Raji (cell line): Measurements from ENCODE around the gene FOXO6.

Experiments used
- POLR2A ChIP-seq: IDR thresholded peaks from 2 replicates; pipeline ENCODE4 v1.6.1; 2011; ENCODE audit warnings: low read depth, low read length, control low read depth; ENCODE audit not compliant: insufficient read depth

FOXO6 gene

DNA sequence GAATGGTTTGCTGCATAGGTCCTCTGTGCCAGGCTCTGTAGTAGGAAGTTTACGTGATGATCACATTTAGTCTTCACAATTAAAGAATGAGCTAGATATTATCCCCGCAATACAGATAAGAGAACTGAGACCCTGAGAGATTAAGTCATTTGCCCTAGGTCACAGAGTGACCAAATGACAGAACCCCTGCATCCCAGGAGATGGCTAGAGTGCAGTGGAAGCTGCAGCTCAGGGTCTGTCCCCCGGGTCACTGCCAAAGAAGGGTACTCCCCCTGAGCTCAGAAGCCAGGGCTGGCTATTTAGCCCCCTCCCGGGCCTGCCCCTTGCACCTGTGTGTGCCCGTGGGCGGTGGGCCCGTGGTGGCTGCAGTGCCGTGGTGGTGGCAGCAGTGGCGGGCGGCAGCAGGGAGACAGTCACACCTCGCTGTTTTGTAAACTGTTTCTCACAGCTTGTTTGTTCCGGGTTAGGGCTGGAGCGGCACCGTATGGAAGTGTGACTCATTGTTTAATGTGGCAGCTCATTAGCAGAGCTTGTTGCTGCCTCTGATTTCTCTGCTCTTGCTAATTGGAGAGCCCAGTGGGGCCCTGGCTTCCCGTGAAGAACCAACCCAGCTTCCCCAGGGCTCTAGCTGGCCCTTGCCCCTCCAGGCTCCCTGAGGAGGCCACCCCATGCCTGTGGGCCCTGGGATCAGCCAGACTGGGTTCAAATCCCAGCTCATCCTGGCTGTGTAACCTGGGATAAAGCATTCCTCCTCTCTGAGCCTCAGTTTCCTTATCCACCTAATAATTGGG is 19.3 kb upstream of the FOXO6 start:
- TF ChIP-seq POLR2A, result no peak

- TF ChIP-seq POLR2A, result no peak
These were observed 18.4 kb upstream of the FOXO6 start for GRCh38 chr1:41342774-41343355.

- TF ChIP-seq POLR2A, result no peak
These were observed 17.2 kb upstream of the FOXO6 start for GRCh38 chr1:41343790-41344699.

DNA sequence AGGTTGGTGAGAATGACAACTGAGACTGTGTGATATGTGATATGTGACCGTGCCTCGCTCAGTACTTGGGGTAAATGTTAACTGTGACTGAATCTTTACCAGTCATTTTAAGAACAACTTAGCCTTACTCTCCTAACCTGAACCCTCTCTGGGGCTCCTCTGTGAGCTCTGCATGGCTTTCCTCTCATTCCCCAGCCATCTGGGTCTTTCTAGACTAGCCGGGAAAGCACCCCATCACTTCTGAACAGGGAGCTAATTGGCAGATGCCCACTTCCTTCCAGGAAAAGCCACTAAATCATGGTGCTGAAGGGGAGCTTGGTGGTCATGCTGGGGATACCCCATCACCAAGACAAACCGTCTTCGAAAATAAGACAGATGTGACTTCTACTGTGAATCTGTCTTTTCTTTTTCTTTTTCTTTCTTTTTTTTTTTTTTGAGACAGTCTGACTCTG is 16.5 kb upstream of the FOXO6 start:
- no peak for TF ChIP-seq POLR2A

- TF ChIP-seq POLR2A, result no peak
These were observed 15.7 kb upstream of the FOXO6 start for GRCh38 chr1:41345434-41346075.

DNA sequence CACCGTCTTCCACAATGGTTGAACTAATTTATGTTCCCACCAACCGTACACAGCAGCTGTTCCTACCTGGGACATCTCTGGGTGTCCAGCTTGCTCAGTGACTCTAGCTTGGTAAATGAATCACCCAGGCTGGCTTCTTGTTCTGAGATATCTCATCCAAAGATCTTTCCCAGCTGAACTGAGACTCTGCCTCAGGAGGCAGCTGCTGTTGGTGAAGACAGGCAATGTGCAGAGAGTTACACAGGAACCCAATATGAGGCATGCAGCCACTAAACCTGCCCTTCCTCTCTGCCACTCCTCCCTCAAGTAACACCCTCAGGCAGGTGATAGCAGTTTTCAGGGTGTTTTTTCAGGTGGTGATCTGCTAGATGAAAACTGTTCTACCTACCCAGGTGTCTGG is 14.0 kb upstream of the FOXO6 start:
- no peak for TF ChIP-seq POLR2A

DNA sequence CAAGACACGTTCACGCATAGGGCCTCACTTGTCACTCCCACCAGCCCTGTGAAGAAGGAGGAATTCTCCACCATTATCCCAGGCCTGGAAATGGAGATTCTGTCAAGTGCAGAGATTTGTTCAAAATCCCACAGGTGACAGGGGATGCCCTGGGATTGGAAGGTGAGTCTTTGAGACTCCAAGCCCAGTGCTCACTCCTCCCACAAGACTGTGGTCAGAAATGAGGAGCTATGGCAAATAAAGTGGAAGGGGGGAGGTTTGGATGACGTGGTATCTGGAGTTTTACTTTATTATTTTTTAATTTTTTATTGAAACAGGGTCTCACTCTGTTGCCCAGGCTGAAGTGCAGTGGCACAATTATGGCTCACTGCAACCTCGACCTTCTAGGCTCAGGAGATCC is 12.8 kb upstream of the FOXO6 start:
- no peak for TF ChIP-seq POLR2A

- no peak for TF ChIP-seq POLR2A
These were observed 11.7 kb upstream of the FOXO6 start for GRCh38 chr1:41349361-41350054.

GRCh38 chr1:41350055-41350378 is 11.2 kb upstream of the FOXO6 start:
- no peak for TF ChIP-seq POLR2A

DNA sequence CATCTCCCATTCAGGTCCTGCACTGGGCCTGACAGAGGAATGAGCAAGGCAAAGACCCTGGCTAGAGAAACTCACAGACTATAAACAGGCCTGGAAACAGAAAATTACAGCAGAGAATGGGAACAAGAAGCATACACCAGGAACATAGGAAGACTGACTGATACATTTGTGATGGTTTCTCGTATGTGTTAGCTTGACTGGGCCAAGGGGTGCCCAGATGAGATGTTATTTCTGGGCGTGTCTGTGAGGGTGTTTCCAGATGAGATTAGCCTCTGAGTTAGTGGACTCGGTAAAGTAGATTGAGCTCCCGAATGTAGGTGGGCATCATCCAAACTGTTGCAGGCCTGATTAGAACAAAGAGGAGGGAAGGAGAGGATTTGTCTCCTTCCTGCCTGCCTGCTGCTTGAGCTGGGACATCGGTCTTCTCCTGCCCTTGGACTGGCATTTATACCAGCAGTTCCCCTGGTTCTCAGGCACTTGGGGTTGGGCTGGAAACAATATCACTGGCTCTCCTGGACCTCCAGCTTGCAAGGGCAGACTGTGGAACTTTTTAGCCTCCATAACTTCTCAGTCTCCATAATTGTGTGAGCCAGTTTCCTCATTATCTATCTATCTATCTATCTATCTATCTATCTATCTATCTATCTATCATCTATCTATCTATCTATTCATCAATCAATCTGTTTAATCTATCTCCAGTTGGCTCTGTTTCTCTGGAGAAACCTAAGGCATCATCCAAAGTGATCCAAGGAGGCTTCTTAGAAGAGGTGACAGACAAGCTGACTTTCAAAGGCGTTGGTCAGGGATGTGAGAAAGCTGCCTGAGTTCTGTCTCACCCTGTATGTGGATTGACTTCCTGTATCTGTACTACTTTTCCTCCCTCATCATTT is 9.7 kb upstream of the FOXO6 start:
- TF ChIP-seq POLR2A, result no peak

DNA sequence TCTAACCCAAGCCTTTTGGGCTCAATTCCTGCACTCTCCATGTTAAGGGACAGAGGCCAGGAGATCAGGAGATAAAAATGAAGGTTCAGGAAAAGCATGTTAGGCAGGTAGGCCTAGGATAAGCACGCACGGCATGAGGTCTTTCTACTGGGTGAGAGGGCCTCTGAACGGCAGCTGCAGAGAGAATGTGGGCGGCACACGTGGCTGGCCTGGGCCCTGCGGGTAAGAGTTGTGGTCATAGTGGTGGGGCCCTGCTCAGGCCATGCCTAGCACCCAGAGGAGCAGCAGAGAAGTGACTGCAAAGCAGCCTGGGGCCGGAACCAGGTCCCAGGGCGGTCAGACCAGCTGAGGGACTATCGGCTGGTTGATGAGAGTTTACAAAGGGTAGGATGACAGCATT is 7.5 kb upstream of the FOXO6 start:
- TF ChIP-seq POLR2A, result no peak

GRCh38 chr1:41354956-41355355 is 6.3 kb upstream of the FOXO6 start:
- TF ChIP-seq POLR2A, result no peak

DNA sequence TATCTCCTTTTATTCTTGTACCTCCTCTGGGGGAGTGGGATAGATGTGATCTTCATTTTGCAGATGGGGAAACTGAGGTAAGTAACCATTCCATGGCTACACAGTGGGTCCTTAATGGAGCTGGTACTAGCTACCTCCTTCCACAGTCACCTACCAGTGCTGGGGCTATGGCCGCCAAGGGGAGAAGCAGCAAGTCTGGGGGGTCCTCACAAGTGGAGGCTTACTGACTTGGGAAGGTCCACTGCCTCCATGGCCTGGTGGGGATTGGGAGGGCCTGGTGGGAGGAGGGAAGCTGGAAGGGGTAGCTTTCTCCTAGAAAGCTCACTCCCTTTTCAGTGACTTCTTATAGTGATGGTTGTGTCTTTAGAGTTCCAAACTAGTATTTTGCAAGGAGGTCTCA is 5.9 kb upstream of the FOXO6 start:
- no peak for TF ChIP-seq POLR2A

DNA sequence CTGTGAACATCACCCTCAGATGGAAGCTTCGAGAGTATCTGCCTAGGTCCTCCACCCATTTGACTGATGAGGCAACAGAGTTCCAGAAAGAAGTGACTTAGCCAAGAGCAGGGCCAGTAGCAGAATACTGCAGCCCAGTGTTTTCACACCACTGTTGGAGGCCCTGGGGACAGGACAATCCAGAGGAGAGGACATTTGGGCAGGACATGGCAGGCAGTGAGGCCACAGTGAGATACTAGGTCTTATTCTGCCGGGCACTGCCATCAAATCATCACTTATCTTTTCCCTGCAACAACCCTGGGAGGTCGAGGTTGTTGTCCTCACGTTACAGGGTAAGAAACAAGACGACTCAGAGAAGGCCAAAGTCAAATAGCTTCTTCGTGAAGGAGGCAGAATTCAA is 5.5 kb upstream of the FOXO6 start:
- no peak for TF ChIP-seq POLR2A
